Measurements from ENCODE around the gene COL5A1.

COL5A1 gene

DNA sequence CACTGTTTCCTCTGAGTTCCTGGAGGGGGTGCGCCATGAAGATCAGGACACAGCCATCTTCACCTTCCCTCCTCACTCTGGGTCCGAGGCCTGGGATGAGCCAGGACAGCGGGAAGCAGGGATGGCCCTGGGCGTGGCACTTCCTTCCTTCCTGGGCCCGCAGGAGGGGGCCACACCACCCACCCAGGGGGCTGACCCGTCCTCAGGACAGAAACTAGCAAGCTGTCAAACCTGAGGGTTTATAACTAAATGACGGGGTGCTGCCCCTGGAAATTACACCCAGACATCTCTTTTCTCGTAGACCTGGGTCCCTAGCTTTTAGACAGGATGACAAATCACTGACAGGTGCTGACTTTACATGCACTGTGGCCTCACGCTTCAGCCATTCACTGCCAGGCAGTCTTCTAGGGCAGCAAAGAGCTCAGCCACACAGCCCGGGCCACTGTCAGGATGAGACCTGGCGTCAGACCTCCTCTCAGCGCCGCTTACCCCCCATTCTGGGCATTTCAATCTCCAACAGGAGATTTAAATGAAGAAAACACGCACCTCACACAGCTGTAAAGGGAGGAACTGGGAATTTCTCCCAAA is 247.1 kb downstream of the COL5A1 start:
- no peaks in the 10 kb centered on the region for H3K27me3 ChIP-seq (ENCODE audit: insufficient read depth, insufficient read length)

DNA sequence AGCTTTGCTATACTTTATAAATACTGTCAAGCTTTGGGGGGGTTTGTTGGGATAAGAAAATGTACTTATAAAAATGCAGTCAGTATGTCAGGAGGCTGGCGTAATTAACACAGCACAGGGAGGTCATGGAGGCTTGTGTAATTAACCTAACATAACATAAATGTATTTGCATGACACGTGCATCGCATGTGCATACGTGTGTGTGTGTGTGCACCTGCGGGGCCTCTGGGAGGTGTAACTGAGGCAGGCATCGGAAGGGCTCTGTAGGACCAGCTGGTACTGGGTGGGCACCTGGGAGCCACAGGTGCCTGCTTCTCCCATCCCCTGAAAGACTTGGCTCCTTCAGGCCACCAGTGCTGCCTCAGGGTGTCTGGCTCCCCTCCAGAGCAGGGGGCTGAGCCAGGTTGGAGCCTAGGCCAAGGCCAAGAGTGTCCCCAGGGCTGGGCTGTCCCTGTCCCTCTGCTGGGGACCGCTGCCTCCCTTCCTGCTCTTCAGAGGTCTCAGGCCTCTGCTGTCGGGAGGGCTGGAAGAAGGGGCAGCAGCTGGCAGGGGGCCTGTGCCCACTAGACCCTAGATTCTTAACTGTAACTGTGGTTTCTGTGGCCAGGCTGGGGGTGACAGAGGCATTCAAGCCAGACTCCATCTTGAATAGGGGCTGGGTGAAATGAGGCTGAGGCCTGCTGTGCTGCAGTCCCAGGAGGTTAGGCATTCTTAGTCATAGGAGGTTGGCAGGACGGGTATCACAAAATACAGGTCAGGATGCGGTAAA is 248.0 kb downstream of the COL5A1 start:
- no peak for TF ChIP-seq YY1 (IDR thresholded peaks at IDR 0.05; ENCODE audit: insufficient read depth, insufficient read length)
- no peaks in the 10 kb centered on the region for H3K36me3 ChIP-seq (ENCODE audit: insufficient read depth, insufficient read length, low read length)
- H3K9ac ChIP-seq (ENCODE audit: insufficient read length, low read depth), result no peak overlapping the region
- H3K4me1 ChIP-seq (ENCODE audit: insufficient read depth, insufficient read length), result peaks cover 5% of the 10 kb centered on the region
- H3K4me3 ChIP-seq (ENCODE audit: insufficient read length, low read depth), result no peak overlapping the region
- H3K27me3 ChIP-seq (ENCODE audit: insufficient read depth, insufficient read length), result no peaks in the 10 kb centered on the region
- no peak for DNase-seq (ENCODE audit: low read depth, low spot score)
- peaks cover 10% of the 10 kb centered on the region for H3K9me3 ChIP-seq (ENCODE audit: insufficient read depth, low read length)

More for the DNA sequence above, 247.1 kb downstream of the COL5A1 start:
- Histone ChIP-seq H3K9ac (ENCODE audit: insufficient read length, low read depth) (no peak overlapping the region), H3K36me3 (ENCODE audit: insufficient read depth, insufficient read length, low read length) (no peaks in the 10 kb centered on the region), H3K9me3 (ENCODE audit: insufficient read depth, low read length) (peaks cover 1% of the 10 kb centered on the region; the same call in 1 of the 2 replicates), H3K4me3 (ENCODE audit: insufficient read length, low read depth) (no peak overlapping the region), H3K4me1 (ENCODE audit: insufficient read depth, insufficient read length) (peaks cover 5% of the 10 kb centered on the region)
- DNase-seq (ENCODE audit: low read depth, low spot score), result no peak
- TF ChIP-seq ZNF274 (IDR thresholded peaks at IDR 0.05; ENCODE audit: low read depth, low read length) (no peak), YY1 (IDR thresholded peaks at IDR 0.05; ENCODE audit: insufficient read depth, insufficient read length) (no peak), SUZ12 (IDR thresholded peaks at IDR 0.05; ENCODE audit: extremely low read depth, insufficient read depth, insufficient read length) (no peak)

GRCh38 chr9:134890155-134890495 is 248.5 kb downstream of the COL5A1 start:
- no peaks in the 10 kb centered on the region for H3K27me3 ChIP-seq (ENCODE audit: insufficient read depth, insufficient read length)
- TF ChIP-seq ZNF274 (IDR thresholded peaks at IDR 0.05; ENCODE audit: low read depth, low read length) (no peak), SUZ12 (IDR thresholded peaks at IDR 0.05; ENCODE audit: extremely low read depth, insufficient read depth, insufficient read length) (no peak), YY1 (IDR thresholded peaks at IDR 0.05; ENCODE audit: insufficient read depth, insufficient read length) (no peak)
- H3K9me3 ChIP-seq (ENCODE audit: insufficient read depth, low read length), result peaks cover 15% of the 10 kb centered on the region
- no peaks in the 10 kb centered on the region for H3K36me3 ChIP-seq (ENCODE audit: insufficient read depth, insufficient read length, low read length)
- no peak overlapping the region for H3K9ac ChIP-seq (ENCODE audit: insufficient read length, low read depth)
- no peak overlapping the region for H3K4me3 ChIP-seq (ENCODE audit: insufficient read length, low read depth)
- no peak for DNase-seq (ENCODE audit: low read depth, low spot score)
- peaks cover 5% of the 10 kb centered on the region for H3K4me1 ChIP-seq (ENCODE audit: insufficient read depth, insufficient read length)

GRCh38 chr9:134891053-134891452 is 249.4 kb downstream of the COL5A1 start:
- peaks cover 16% of the 10 kb centered on the region for H3K9me3 ChIP-seq (ENCODE audit: insufficient read depth, low read length)
- H3K9ac ChIP-seq (ENCODE audit: insufficient read length, low read depth), result no peak overlapping the region
- peaks cover 5% of the 10 kb centered on the region for H3K4me1 ChIP-seq (ENCODE audit: insufficient read depth, insufficient read length)
- no peak for DNase-seq (ENCODE audit: low read depth, low spot score)
- no peaks in the 10 kb centered on the region for H3K36me3 ChIP-seq (ENCODE audit: insufficient read depth, insufficient read length, low read length)
- no peak overlapping the region for H3K4me3 ChIP-seq (ENCODE audit: insufficient read length, low read depth)
- no peaks in the 10 kb centered on the region for H3K27me3 ChIP-seq (ENCODE audit: insufficient read depth, insufficient read length)
- no peak for TF ChIP-seq YY1 (IDR thresholded peaks at IDR 0.05; ENCODE audit: insufficient read depth, insufficient read length)
- TF ChIP-seq ZNF274 (IDR thresholded peaks at IDR 0.05; ENCODE audit: low read depth, low read length), result no peak
- no peak for TF ChIP-seq SUZ12 (IDR thresholded peaks at IDR 0.05; ENCODE audit: extremely low read depth, insufficient read depth, insufficient read length)

- Histone ChIP-seq H3K9ac (ENCODE audit: insufficient read length, low read depth) (no peak overlapping the region), H3K4me3 (ENCODE audit: insufficient read length, low read depth) (no peak overlapping the region), H3K36me3 (ENCODE audit: insufficient read depth, insufficient read length, low read length) (no peaks in the 10 kb centered on the region), H3K9me3 (ENCODE audit: insufficient read depth, low read length) (peaks cover 16% of the 10 kb centered on the region), H3K27me3 (ENCODE audit: insufficient read depth, insufficient read length) (no peaks in the 10 kb centered on the region), H3K4me1 (ENCODE audit: insufficient read depth, insufficient read length) (peaks cover 11% of the 10 kb centered on the region)
- TF ChIP-seq ZNF274 (IDR thresholded peaks at IDR 0.05; ENCODE audit: low read depth, low read length), result no peak
- no peak for TF ChIP-seq YY1 (IDR thresholded peaks at IDR 0.05; ENCODE audit: insufficient read depth, insufficient read length)
- no peak for TF ChIP-seq SUZ12 (IDR thresholded peaks at IDR 0.05; ENCODE audit: extremely low read depth, insufficient read depth, insufficient read length)
- DNase-seq (ENCODE audit: low read depth, low spot score), result no peak
Measured at GRCh38 chr9:134891713-134892112, 250.1 kb downstream of the COL5A1 start.

DNA sequence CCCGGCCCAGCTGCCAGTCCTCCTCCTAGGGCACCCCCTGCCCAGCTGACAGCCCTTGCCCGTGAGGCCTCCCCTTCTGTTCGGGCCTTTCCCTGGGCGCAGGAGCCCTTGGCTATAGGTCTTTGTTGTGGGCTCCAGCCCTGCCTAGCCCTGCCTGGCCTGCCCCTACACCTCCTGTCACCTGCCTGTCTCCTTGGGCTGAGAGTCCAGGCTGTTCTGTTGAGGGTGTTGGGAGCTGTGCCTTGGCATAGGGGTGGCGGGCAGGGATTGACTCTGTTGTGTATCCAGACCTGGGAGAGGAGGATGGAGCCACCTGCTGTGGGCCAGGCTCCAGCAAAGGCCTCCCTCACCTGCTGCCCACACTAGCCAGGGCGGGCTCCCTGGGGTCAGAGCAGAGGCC is 250.6 kb downstream of the COL5A1 start:
- H3K9ac ChIP-seq (ENCODE audit: insufficient read length, low read depth), result no peak overlapping the region

GRCh38 chr9:134892820-134893420 is 251.3 kb downstream of the COL5A1 start:
- TF ChIP-seq SUZ12 (IDR thresholded peaks at IDR 0.05; ENCODE audit: extremely low read depth, insufficient read depth, insufficient read length) (no peak), YY1 (IDR thresholded peaks at IDR 0.05; ENCODE audit: insufficient read depth, insufficient read length) (no peak), ZNF274 (IDR thresholded peaks at IDR 0.05; ENCODE audit: low read depth, low read length) (no peak)
- Histone ChIP-seq H3K9me3 (ENCODE audit: insufficient read depth, low read length) (peaks cover 16% of the 10 kb centered on the region), H3K36me3 (ENCODE audit: insufficient read depth, insufficient read length, low read length) (no peaks in the 10 kb centered on the region), H3K9ac (ENCODE audit: insufficient read length, low read depth) (no peak overlapping the region), H3K27me3 (ENCODE audit: insufficient read depth, insufficient read length) (no peaks in the 10 kb centered on the region), H3K4me3 (ENCODE audit: insufficient read length, low read depth) (no peak overlapping the region), H3K4me1 (ENCODE audit: insufficient read depth, insufficient read length) (peaks cover 6% of the 10 kb centered on the region)
- DNase-seq (ENCODE audit: low read depth, low spot score), result no peak

More for the DNA sequence above, 250.6 kb downstream of the COL5A1 start:
- TF ChIP-seq ZNF274 (IDR thresholded peaks at IDR 0.05; ENCODE audit: low read depth, low read length) (no peak), SUZ12 (IDR thresholded peaks at IDR 0.05; ENCODE audit: extremely low read depth, insufficient read depth, insufficient read length) (no peak), YY1 (IDR thresholded peaks at IDR 0.05; ENCODE audit: insufficient read depth, insufficient read length) (no peak)
- Histone ChIP-seq H3K36me3 (ENCODE audit: insufficient read depth, insufficient read length, low read length) (no peaks in the 10 kb centered on the region), H3K4me1 (ENCODE audit: insufficient read depth, insufficient read length) (peaks cover 11% of the 10 kb centered on the region), H3K27me3 (ENCODE audit: insufficient read depth, insufficient read length) (no peaks in the 10 kb centered on the region), H3K4me3 (ENCODE audit: insufficient read length, low read depth) (no peak overlapping the region), H3K9me3 (ENCODE audit: insufficient read depth, low read length) (peaks cover 16% of the 10 kb centered on the region)
- no peak for DNase-seq (ENCODE audit: low read depth, low spot score)
